ENCODE data around the gene LMX1B. TPM values are rescaled to one million over a fixed set of nuclear protein-coding genes. Genes with fewer than 3 reads are reported as not detected.

Gene LMX1B
- total RNA-seq, 1 donor from 2014 or later, result 0.21 TPM

DNA sequence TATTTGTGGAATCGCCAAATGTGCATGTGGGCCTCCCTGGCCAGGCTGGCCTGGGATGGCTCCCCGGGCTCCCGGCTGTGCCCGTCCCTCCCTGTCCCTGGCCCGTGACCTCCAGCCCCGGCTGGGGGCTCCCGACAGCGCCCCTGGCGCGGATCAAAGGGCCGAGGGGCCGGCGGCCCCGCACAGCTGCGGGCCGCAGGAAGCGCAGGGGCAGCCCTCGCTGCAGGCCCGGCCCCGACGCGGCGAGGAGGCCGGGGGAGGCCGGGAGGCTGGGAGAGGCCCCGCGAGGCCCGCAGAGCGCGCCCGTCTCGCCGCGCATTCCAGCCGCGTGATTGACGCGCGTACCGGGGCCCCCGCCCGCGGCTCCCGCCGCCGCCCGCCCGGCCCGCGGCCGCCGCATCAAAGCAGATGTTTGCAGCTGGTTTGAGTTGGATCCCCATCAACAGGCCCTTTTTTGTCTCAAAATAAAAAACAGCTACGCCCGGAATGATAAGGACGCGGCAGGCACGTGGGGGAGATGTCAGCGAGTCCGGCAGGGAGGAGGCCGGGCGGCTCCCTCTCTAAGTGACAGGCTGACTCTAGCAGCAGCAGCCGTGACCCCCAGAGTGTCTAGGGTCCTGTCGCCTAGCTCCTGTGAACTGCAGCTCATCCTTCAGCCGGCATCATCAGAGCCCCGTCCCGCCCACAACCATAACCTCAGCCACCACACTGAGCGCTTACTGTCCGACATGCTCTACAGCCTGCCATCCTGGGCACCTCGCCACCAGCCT, 69.4 kb downstream of the LMX1B start:
- DNase-seq (no peak), ATAC-seq (peak in 1 of 2 donors; percentile 37)
- TF ChIP-seq, protein P1, sequence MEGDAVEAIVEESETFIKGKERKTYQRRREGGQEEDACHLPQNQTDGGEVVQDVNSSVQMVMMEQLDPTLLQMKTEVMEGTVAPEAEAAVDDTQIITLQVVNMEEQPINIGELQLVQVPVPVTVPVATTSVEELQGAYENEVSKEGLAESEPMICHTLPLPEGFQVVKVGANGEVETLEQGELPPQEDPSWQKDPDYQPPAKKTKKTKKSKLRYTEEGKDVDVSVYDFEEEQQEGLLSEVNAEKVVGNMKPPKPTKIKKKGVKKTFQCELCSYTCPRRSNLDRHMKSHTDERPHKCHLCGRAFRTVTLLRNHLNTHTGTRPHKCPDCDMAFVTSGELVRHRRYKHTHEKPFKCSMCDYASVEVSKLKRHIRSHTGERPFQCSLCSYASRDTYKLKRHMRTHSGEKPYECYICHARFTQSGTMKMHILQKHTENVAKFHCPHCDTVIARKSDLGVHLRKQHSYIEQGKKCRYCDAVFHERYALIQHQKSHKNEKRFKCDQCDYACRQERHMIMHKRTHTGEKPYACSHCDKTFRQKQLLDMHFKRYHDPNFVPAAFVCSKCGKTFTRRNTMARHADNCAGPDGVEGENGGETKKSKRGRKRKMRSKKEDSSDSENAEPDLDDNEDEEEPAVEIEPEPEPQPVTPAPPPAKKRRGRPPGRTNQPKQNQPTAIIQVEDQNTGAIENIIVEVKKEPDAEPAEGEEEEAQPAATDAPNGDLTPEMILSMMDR (IDR thresholded peaks at IDR 0.05), result no peak
- H3K36me3 ChIP-seq, result no peaks in the 10 kb centered on the region
- H3K27ac ChIP-seq, result no peak overlapping the region
- H3K27me3 ChIP-seq (ENCODE audit: low read depth), result peaks cover 77% of the 10 kb centered on the region
- H3K4me3 ChIP-seq, result peak overlapping the region; percentile 19
- H3K4me1 ChIP-seq, result peaks cover 4% of the 10 kb centered on the region
- intact Hi-C loops (cut with DNase I), result no loop called here
- H3K9me3 ChIP-seq, result no peaks in the 10 kb centered on the region

DNA sequence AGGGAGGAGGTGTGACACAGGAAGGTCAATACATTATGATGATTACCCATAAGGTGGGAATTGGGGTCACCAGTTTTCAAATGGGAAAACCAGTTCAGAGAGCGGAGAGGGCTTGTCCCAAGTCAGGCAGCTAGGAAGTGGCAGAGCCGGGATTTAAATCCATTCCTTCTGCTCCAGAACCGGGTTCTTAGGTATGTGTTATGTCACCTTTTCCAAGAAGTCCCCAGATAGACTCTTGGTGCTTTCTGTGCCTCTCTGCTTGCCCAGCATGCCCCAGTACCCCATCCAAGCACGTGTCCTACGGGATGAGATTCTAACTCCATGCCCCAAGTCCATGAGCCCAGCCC, 69.9 kb downstream of the LMX1B start:
- peaks cover 4% of the 10 kb centered on the region for H3K4me1 ChIP-seq

DNA sequence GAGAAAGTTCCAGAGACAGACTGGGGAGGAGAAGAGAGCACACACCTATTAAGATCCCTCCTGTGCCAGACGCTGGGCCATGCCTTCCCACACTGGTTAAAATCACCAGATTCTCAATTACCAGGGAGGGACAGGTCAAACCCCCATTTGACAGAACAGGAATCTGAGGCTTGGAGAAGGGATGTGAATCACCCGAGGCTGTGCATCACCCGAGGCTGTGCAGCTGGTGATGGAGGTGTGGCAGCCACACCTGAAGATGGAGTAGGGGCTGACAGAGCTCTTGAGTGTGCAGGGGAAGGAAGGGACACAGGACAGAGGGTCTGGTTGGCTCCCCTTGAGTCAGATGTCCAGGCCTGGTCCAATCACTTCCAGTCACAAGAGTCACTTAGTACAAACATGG, 70.6 kb downstream of the LMX1B start:
- intact Hi-C loops (cut with DNase I), result no loop called here

More for the DNA sequence above, 69.9 kb downstream of the LMX1B start:
- H3K9me3 ChIP-seq, result no peaks in the 10 kb centered on the region
- H3K4me3 ChIP-seq, result no peak overlapping the region
- ATAC-seq (no peak), DNase-seq (no peak)
- H3K27ac ChIP-seq, result no peak overlapping the region
- H3K27me3 ChIP-seq (ENCODE audit: low read depth), result peaks cover 81% of the 10 kb centered on the region
- intact Hi-C loops (cut with DNase I), result no loop called here
- TF ChIP-seq, protein P1 (IDR thresholded peaks at IDR 0.05), result no peak
- H3K36me3 ChIP-seq, result no peaks in the 10 kb centered on the region

DNA sequence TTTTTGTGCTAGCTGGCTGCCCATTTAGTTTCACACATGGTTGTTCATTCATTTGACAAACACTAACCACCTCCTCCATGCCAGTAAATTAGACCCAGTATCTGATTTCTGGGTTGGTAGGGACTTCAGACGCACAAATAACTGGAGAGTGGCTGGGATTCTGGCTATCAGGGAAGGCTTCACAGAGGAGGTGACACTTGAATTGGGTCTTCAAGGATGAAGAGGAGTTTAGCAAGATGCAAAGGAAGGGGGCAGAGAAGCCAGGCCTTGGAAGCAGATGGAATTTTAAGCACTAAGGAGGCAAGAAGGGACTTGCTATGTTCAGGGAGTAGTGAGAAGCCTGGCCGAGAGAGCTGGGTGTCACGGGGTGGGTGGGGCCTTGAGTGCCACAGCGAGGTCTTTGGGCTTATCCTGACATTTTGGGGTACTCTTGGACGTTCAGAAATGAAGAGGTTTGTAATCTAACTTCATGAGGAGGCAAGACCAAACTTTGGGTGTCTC, 71.3 kb downstream of the LMX1B start:
- Histone ChIP-seq H3K9me3 (no peaks in the 10 kb centered on the region), H3K4me3 (no peak overlapping the region), H3K27me3 (ENCODE audit: low read depth) (peaks cover 87% of the 10 kb centered on the region), H3K27ac (no peak overlapping the region), H3K4me1 (peaks cover 4% of the 10 kb centered on the region), H3K36me3 (no peaks in the 10 kb centered on the region)
- intact Hi-C loops (cut with DNase I), result no loop called here
- ATAC-seq (no peak), DNase-seq (no peak)
- TF ChIP-seq, protein P1 (IDR thresholded peaks at IDR 0.05), result no peak

More for the DNA sequence above, 70.6 kb downstream of the LMX1B start:
- H3K27me3 ChIP-seq (ENCODE audit: low read depth), result peaks cover 84% of the 10 kb centered on the region
- DNase-seq (no peak), ATAC-seq (no peak)
- no peaks in the 10 kb centered on the region for H3K9me3 ChIP-seq
- H3K36me3 ChIP-seq, result no peaks in the 10 kb centered on the region
- H3K4me1 ChIP-seq, result peaks cover 4% of the 10 kb centered on the region
- H3K27ac ChIP-seq, result no peak overlapping the region
- H3K4me3 ChIP-seq, result no peak overlapping the region
- TF ChIP-seq, protein P1 (IDR thresholded peaks at IDR 0.05), result no peak

DNA sequence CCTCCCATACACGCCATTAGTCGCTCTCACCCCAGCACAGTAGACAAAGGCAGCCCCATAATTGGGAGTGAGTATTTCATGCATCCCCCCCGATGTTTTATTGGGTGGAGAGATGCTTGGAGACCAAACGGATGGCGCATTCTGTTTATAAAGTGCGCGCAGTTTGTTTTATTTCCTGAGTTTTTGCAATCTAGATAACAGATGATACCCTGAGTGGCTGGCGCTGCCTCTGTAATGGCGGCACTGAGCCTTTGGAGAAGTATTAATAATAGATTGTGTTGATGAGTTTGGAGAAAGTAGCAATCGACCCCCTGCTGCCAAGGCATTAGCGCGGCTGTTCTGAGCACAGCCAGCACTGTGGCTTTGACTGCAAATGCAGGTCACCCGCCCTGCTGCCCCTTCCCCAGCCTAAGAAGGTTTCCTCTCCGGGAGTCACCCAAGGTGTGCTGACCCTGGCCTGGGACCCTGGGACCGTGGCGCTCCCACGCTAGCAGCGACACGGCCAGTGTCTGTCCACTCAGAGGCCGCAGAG, 74.3 kb downstream of the LMX1B start:
- Histone ChIP-seq H3K4me1 (peaks cover 4% of the 10 kb centered on the region), H3K9me3 (no peaks in the 10 kb centered on the region), H3K36me3 (no peaks in the 10 kb centered on the region), H3K27ac (no peak overlapping the region), H3K4me3 (no peak overlapping the region), H3K27me3 (ENCODE audit: low read depth) (peaks cover 80% of the 10 kb centered on the region)
- DNase-seq (no peak), ATAC-seq (no peak)
- TF ChIP-seq, protein P1 (IDR thresholded peaks at IDR 0.05), result no peak
- intact Hi-C loops (cut with DNase I), result no loop called here
